PC-9 (cell line): ENCODE results near the gene RFT1.

Experiments
- CTCF ChIP-seq: fragments of 200-600 bp; sonication (generic); conservative IDR thresholded peaks from 2 replicates; pipeline ENCODE4 v1.6.1; 2017; ENCODE audit warnings: mixed run types, antibody characterized with exemption, mild to moderate bottlenecking, moderate library complexity
- EZH2 ChIP-seq: fragments of 200-600 bp; sonication (generic); IDR thresholded peaks from 2 replicates; pipeline ENCODE4 v1.8.0; 2017; ENCODE audit warnings: antibody characterized with exemption, low read depth

DNA sequence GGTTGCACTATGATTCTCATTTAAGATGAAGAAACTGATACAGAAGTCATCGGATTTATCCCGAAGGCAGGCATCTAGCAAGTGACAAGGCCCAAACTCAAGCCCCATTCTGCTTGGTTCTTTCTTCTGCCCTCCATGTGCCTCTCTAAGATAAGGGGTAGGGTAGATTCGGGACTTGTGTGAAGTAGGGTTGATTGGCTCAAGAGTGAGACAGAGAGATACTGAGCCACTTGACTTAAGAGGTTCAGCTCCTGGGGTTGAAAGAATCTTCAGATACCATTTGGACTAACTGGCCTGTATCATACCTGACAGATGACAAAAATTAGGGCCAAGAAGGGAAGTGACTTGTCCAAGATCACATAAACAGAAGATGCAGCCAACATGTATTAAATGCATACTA, 891 bp downstream of the RFT1 start:
- TF ChIP-seq CTCF (no peak), EZH2 (no peak)
